DND-41 (cell line): ENCODE measurements around the gene TTBK1.
"Not testable (repeated sequence)": the region's sequence is repeated elsewhere in the genome, so short reads cannot be mapped to it uniquely, and the experiment has no call there.

Experiments used
- ATAC-seq: fragments of 200-7000 bp; cut with Tn5 transposase; 3 replicates; pipeline ENCODE4 v1.9.1; 2021; ENCODE audit warnings: low read depth; ENCODE audit not compliant: insufficient read depth
- DNase-seq: peaks from one replicate; pipeline ENCODE4 v3.0.0-alpha.2; 2020
- H2AFZ ChIP-seq: 2 replicates; pipeline ENCODE4 v1.6.0; 2012; ENCODE audit warnings: low read depth, low read length
- H3K27ac ChIP-seq: 2 replicates; pipeline ENCODE4 v1.5.1; 2012; ENCODE audit warnings: low read length, inconsistent platforms
- H3K27me3 ChIP-seq: fragments of 200-600 bp; sonication (generic); 2 replicates; pipeline ENCODE4 v1.6.0; 2012; ENCODE audit warnings: low read length, mild to moderate bottlenecking, inconsistent platforms; ENCODE audit not compliant: insufficient read depth, poor library complexity
- H3K36me3 ChIP-seq: 2 replicates; pipeline ENCODE4 v1.5.1; 2012; ENCODE audit warnings: low read length, inconsistent platforms; ENCODE audit not compliant: insufficient read depth
- H3K4me1 ChIP-seq: 2 replicates; pipeline ENCODE4 v1.5.1; 2012; ENCODE audit warnings: mild to moderate bottlenecking, low read length; ENCODE audit not compliant: insufficient read depth
- H3K4me2 ChIP-seq: 2 replicates; pipeline ENCODE4 v1.6.0; 2012; ENCODE audit warnings: mild to moderate bottlenecking, moderate library complexity, low read length, inconsistent platforms; ENCODE audit not compliant: insufficient read depth
- H3K4me3 ChIP-seq, 2 experiments: fragments of 200-600 bp in 1 of 2; shearing (Covaris generic) in 1 of 2; 2 replicates each; pipeline ENCODE4 v1.5.1; 2012 to 2016; ENCODE audit warnings: inconsistent platforms in 2 of 2, low read length in 2 of 2, mild to moderate bottlenecking in 2 of 2, low read depth in 1 of 2, moderate library complexity in 1 of 2
- H3K79me2 ChIP-seq: 2 replicates; pipeline ENCODE4 v1.6.0; 2012; ENCODE audit warnings: low read length, inconsistent platforms; ENCODE audit not compliant: insufficient read depth
- H3K9ac ChIP-seq: 2 replicates; pipeline ENCODE4 v1.6.0; 2012; ENCODE audit warnings: low read depth, mild to moderate bottlenecking, inconsistent platforms, low read length, moderate library complexity
- H3K9me3 ChIP-seq: 2 replicates; pipeline ENCODE4 v1.5.1; 2012; ENCODE audit warnings: low read length, moderate library complexity, mild to moderate bottlenecking, inconsistent platforms; ENCODE audit not compliant: insufficient read depth, severe bottlenecking
- H4K20me1 ChIP-seq: 2 replicates; pipeline ENCODE4 v1.6.0; 2012; ENCODE audit warnings: low read length; ENCODE audit not compliant: insufficient read depth
- EZH2 ChIP-seq: IDR thresholded peaks from 3 replicates; pipeline ENCODE4 v1.6.1; 2012; ENCODE audit warnings: borderline replicate concordance, low read depth, mild to moderate bottlenecking, moderate library complexity, low read length, inconsistent platforms; ENCODE audit not compliant: severe bottlenecking
- TF ChIP-seq, protein P1 (sequence below): IDR thresholded peaks from 2 replicates; pipeline ENCODE4 v1.5.1; 2012; ENCODE audit warnings: borderline replicate concordance, low read length, moderate library complexity, mild to moderate bottlenecking; ENCODE audit not compliant: poor library complexity, severe bottlenecking; ENCODE audit errors: extremely low read depth

The TTBK1 gene

DNA sequence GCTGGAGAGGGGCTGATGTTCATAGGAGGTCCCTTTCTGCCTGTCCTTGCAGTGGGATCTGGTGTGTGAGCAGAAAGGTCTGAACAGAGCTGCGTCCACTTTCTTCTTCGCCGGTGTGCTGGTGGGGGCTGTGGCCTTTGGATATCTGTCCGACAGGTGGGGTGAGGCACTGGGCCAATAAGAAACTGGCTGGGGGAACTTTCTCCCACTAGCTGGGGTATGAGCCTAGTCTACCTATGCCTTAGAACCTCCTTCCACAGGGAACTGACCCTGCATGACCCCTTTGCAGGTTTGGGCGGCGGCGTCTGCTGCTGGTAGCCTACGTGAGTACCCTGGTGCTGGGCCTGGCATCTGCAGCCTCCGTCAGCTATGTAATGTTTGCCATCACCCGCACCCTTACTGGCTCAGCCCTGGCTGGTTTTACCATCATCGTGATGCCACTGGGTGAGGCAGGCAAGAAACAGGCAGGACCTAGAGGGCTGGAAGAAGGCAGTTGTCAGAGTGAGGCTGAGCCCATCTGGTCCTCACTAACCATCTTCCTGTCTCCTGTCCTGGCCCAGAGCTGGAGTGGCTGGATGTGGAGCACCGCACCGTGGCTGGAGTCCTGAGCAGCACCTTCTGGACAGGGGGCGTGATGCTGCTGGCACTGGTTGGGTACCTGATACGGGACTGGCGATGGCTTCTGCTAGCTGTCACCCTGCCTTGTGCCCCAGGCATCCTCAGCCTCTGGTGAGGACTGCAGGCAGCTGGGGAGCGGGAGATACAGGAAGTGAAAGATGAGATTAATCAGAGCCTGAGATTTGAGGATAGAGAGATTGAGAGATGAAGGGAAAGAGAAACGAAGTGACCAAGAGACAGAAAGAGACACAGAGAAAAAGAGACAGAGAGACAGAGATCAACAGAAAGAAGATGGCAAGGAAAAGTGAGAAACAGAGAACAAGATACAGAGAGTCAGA lies 56.3 kb downstream of the TTBK1 start:
- ATAC-seq (no peak), DNase-seq (no peak)
- H3K79me2 ChIP-seq, result no peaks in the 10 kb centered on the region
- H3K9ac ChIP-seq, result no peak overlapping the region
- no peak overlapping the region for H2AFZ ChIP-seq
- no peak overlapping the region for H3K27ac ChIP-seq
- H3K36me3 ChIP-seq, result no peaks in the 10 kb centered on the region
- TF ChIP-seq, protein P1, sequence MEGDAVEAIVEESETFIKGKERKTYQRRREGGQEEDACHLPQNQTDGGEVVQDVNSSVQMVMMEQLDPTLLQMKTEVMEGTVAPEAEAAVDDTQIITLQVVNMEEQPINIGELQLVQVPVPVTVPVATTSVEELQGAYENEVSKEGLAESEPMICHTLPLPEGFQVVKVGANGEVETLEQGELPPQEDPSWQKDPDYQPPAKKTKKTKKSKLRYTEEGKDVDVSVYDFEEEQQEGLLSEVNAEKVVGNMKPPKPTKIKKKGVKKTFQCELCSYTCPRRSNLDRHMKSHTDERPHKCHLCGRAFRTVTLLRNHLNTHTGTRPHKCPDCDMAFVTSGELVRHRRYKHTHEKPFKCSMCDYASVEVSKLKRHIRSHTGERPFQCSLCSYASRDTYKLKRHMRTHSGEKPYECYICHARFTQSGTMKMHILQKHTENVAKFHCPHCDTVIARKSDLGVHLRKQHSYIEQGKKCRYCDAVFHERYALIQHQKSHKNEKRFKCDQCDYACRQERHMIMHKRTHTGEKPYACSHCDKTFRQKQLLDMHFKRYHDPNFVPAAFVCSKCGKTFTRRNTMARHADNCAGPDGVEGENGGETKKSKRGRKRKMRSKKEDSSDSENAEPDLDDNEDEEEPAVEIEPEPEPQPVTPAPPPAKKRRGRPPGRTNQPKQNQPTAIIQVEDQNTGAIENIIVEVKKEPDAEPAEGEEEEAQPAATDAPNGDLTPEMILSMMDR, result no peak
- TF ChIP-seq EZH2, result no peak
- no peaks in the 10 kb centered on the region for H3K4me1 ChIP-seq
- peaks cover 13% of the 10 kb centered on the region for H3K27me3 ChIP-seq
- 0 out of 2 replicates have a peak, but pooled peaks cover 2% of the 10 kb centered on the region for H4K20me1 ChIP-seq
- no peak overlapping the region for H3K4me3 ChIP-seq
- H3K4me2 ChIP-seq, result no peak overlapping the region
- no peaks in the 10 kb centered on the region for H3K9me3 ChIP-seq

DNA sequence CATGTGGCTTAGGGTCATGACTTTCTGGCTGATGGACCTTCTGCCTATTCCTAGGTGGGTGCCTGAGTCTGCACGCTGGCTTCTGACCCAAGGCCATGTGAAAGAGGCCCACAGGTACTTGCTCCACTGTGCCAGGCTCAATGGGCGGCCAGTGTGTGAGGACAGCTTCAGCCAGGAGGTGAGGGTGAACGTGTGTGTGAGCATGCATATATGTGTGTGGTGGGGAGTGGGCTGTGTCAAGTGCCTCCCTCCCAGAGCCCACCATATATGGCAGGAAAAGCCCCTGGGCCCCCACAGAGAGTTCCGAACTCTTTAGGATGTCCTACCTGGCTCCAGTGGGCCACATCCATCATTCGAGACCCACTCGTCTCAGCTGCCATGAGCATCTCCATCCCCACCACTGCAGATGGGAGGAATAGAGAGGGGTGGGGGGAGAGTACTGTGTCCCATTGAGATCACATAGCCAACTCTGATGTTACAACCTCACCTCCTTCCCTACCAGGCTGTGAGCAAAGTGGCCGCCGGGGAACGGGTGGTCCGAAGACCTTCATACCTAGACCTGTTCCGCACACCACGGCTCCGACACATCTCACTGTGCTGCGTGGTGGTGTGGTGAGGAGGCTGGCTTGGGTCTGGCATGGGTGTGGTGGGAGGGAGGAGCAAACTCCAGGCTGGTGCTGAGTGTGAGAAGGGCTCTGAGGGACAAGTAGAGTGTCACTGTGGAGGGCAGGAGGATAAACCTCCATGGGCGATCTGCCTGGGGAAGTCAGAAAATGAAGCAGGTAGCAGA lies 58.0 kb downstream of the TTBK1 start:
- H3K79me2 ChIP-seq, result no peaks in the 10 kb centered on the region
- H3K9me3 ChIP-seq, result no peaks in the 10 kb centered on the region
- no peak overlapping the region for H3K9ac ChIP-seq
- TF ChIP-seq, protein P1, result no peak
- no peak for TF ChIP-seq EZH2
- peaks cover 13% of the 10 kb centered on the region for H3K27me3 ChIP-seq
- ATAC-seq (no peak), DNase-seq (no peak)
- H3K4me1 ChIP-seq, result no peaks in the 10 kb centered on the region
- H3K4me3 ChIP-seq, result no peak overlapping the region
- no peaks in the 10 kb centered on the region for H3K36me3 ChIP-seq
- H3K4me2 ChIP-seq, result no peak overlapping the region
- H2AFZ ChIP-seq, result no peak overlapping the region
- 0 out of 2 replicates have a peak, but pooled peaks cover 5% of the 10 kb centered on the region for H4K20me1 ChIP-seq
- no peak overlapping the region for H3K27ac ChIP-seq

DNA sequence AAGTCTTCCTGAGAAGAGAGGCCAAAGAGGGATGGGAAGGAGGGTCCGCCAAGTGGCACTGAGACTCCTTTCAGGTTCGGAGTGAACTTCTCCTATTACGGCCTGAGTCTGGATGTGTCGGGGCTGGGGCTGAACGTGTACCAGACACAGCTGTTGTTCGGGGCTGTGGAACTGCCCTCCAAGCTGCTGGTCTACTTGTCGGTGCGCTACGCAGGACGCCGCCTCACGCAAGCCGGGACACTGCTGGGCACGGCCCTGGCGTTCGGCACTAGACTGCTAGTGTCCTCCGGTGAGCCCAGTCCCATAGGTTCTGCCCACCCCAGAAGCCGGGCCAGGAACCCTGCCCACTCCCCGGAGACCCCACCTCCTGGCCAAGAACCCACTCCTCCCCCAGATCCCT lies 58.8 kb downstream of the TTBK1 start:
- no peak overlapping the region for H3K27ac ChIP-seq
- DNase-seq (no peak), ATAC-seq (no peak)
- peaks cover 5% of the 10 kb centered on the region for H3K27me3 ChIP-seq
- H3K36me3 ChIP-seq, result no peaks in the 10 kb centered on the region
- H2AFZ ChIP-seq, result no peak overlapping the region
- TF ChIP-seq, protein P1, result no peak
- TF ChIP-seq EZH2, result no peak
- 0 out of 2 replicates have a peak, but pooled peaks cover 5% of the 10 kb centered on the region for H4K20me1 ChIP-seq
- no peak overlapping the region for H3K4me3 ChIP-seq
- H3K4me2 ChIP-seq, result no peak overlapping the region
- no peak overlapping the region for H3K9ac ChIP-seq
- H3K9me3 ChIP-seq, result no peaks in the 10 kb centered on the region
- no peaks in the 10 kb centered on the region for H3K4me1 ChIP-seq
- no peaks in the 10 kb centered on the region for H3K79me2 ChIP-seq

DNA sequence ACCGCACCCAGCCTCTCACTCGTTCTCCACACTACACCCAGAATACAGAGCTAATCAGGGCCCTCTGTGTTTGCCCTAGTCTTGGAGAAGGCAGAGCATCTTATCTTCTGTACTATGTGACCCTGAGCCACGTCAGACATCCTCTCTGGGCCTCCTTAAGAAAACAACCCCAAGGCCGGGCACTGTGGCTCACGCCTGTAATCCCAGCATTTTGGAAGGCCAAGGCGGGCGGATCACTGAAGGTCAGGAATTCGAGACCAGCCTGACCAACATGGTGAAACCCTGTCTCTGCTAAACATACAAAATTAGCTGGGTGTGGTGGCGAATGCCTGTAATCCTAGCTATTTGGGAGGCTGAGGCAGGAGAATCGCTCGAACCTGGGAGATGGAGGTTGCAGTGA lies 59.7 kb downstream of the TTBK1 start:
- H2AFZ ChIP-seq, H3K27ac ChIP-seq, DNase-seq, H3K4me2 ChIP-seq, H3K79me2 ChIP-seq, H4K20me1 ChIP-seq, H3K27me3 ChIP-seq, H3K4me3 ChIP-seq, ATAC-seq, H3K36me3 ChIP-seq, H3K9ac ChIP-seq, H3K9me3 ChIP-seq, H3K4me1 ChIP-seq: not testable (repeated sequence)
